Measurements from ENCODE around the gene PLXNA3.

PLXNA3 gene

GRCh38 chrX:154431341-154431740 is 26.7 kb upstream of the PLXNA3 start:
- no peak overlapping the region for H2AK5ac ChIP-seq (ENCODE audit: low read length, severe bottlenecking)
- H3K9me3 ChIP-seq (ENCODE audit: control insufficient read depth, low read length), result no peaks in the 10 kb centered on the region
- no peak overlapping the region for H4K8ac ChIP-seq (ENCODE audit: low read length)
- H3K4me3 ChIP-seq (ENCODE audit: insufficient read depth in 1 of 2, low read depth in 1 of 2, low read length in 2 of 2), result no peak overlapping the region
- no peak for DNase-seq
- peaks cover 43 to 54% of the 10 kb centered on the region in 2 experiments for H3K36me3 ChIP-seq (ENCODE audit: control insufficient read depth in 1 of 2, insufficient read depth in 2 of 2, low read depth in 1 of 2, low read length in 2 of 2)
- no peak overlapping the region for H2AFZ ChIP-seq (ENCODE audit: low read depth, low read length)
- peaks cover 0 to 3% of the 10 kb centered on the region in 2 experiments for H3K27me3 ChIP-seq (ENCODE audit: control insufficient read depth in 1 of 2, insufficient read depth in 1 of 2, low read length in 2 of 2)
- no peak overlapping the region for H3K18ac ChIP-seq (ENCODE audit: low read depth in 1 of 2, low read length in 2 of 2)
- no peak overlapping the region for H2BK5ac ChIP-seq (ENCODE audit: low read depth, low read length, poor library complexity, severe bottlenecking)
- H3K4me1 ChIP-seq (ENCODE audit: control insufficient read depth, insufficient read depth, low read depth, low read length), result peaks cover 26% of the 10 kb centered on the region
- no peak overlapping the region for H3K27ac ChIP-seq (ENCODE audit: low read length, poor library complexity, severe bottlenecking)
- WGBS, result 81% methylated on average over 3 of the region's 5 CpGs
- H2BK120ac ChIP-seq (ENCODE audit: low read depth, low read length), result no peak overlapping the region
- H4K91ac ChIP-seq (ENCODE audit: low read length), result no peak overlapping the region
- H2BK15ac ChIP-seq (ENCODE audit: low read depth, poor library complexity, severe bottlenecking), result no peak overlapping the region
- H3K23ac ChIP-seq (ENCODE audit: low read length in 2 of 2), result no peak overlapping the region
- no peak overlapping the region for H3K4ac ChIP-seq (ENCODE audit: low read depth in 1 of 2, low read length in 2 of 2)
- H2BK12ac ChIP-seq (ENCODE audit: low read length in 2 of 2), result peak overlapping the region in 1 of 2 experiments; percentile 52
- no peak overlapping the region for H3K9ac ChIP-seq (ENCODE audit: low read length)
- peaks cover 10% of the 10 kb centered on the region for H3K79me1 ChIP-seq (replicated peaks; ENCODE audit: low read length, poor library complexity, severe bottlenecking)
- H3K14ac ChIP-seq (ENCODE audit: low read length in 2 of 2), result no peak overlapping the region
- no peak overlapping the region for H3K4me2 ChIP-seq (ENCODE audit: low read length, poor library complexity, severe bottlenecking)

- no peak overlapping the region for H3K9ac ChIP-seq (ENCODE audit: low read length)
- peaks cover 43 to 55% of the 10 kb centered on the region in 2 experiments for H3K36me3 ChIP-seq (ENCODE audit: control insufficient read depth in 1 of 2, insufficient read depth in 2 of 2, low read depth in 1 of 2, low read length in 2 of 2)
- no peak overlapping the region for H2BK12ac ChIP-seq (ENCODE audit: low read length in 2 of 2)
- H2BK15ac ChIP-seq (ENCODE audit: low read depth, poor library complexity, severe bottlenecking), result no peak overlapping the region
- H3K27me3 ChIP-seq (ENCODE audit: control insufficient read depth in 1 of 2, insufficient read depth in 1 of 2, low read length in 2 of 2), result peaks cover 0 to 3% of the 10 kb centered on the region in 2 experiments
- H3K79me1 ChIP-seq (replicated peaks; ENCODE audit: low read length, poor library complexity, severe bottlenecking), result peaks cover 10% of the 10 kb centered on the region
- H2BK120ac ChIP-seq (ENCODE audit: low read depth, low read length), result no peak overlapping the region
- peaks cover 26% of the 10 kb centered on the region for H3K4me1 ChIP-seq (ENCODE audit: control insufficient read depth, insufficient read depth, low read depth, low read length)
- no peak overlapping the region for H2BK5ac ChIP-seq (ENCODE audit: low read depth, low read length, poor library complexity, severe bottlenecking)
- no peak overlapping the region for H3K18ac ChIP-seq (ENCODE audit: low read depth in 1 of 2, low read length in 2 of 2)
- no peak overlapping the region for H3K23ac ChIP-seq (ENCODE audit: low read length in 2 of 2)
- no peak overlapping the region for H3K27ac ChIP-seq (ENCODE audit: low read length, poor library complexity, severe bottlenecking)
- H3K4me2 ChIP-seq (ENCODE audit: low read length, poor library complexity, severe bottlenecking), result no peak overlapping the region
- H3K4me3 ChIP-seq (ENCODE audit: insufficient read depth in 1 of 2, low read depth in 1 of 2, low read length in 2 of 2), result no peak overlapping the region
- no peak overlapping the region for H3K14ac ChIP-seq (ENCODE audit: low read length in 2 of 2)
- H4K8ac ChIP-seq (ENCODE audit: low read length), result no peak overlapping the region
- H3K9me3 ChIP-seq (ENCODE audit: control insufficient read depth, low read length), result no peaks in the 10 kb centered on the region
- DNase-seq, result no peak
- H2AK5ac ChIP-seq (ENCODE audit: low read length, severe bottlenecking), result no peak overlapping the region
- no peak overlapping the region for H3K4ac ChIP-seq (ENCODE audit: low read depth in 1 of 2, low read length in 2 of 2)
- WGBS, result 96% methylated on average over 4 of the region's 8 CpGs
- H4K91ac ChIP-seq (ENCODE audit: low read length), result no peak overlapping the region
- H2AFZ ChIP-seq (ENCODE audit: low read depth, low read length), result no peak overlapping the region
Observed at GRCh38 chrX:154432210-154432609, 25.9 kb upstream of the PLXNA3 start.

GRCh38 chrX:154433605-154434004 is 24.5 kb upstream of the PLXNA3 start:
- WGBS, result 97% methylated on average over 7 of the region's 7 CpGs
- Histone ChIP-seq H3K4ac (ENCODE audit: low read depth in 1 of 2, low read length in 2 of 2) (no peak overlapping the region), H2BK120ac (ENCODE audit: low read depth, low read length) (no peak overlapping the region), H2BK15ac (ENCODE audit: low read depth, poor library complexity, severe bottlenecking) (no peak overlapping the region), H4K91ac (ENCODE audit: low read length) (no peak overlapping the region), H3K14ac (ENCODE audit: low read length in 2 of 2) (no peak overlapping the region), H3K4me1 (ENCODE audit: control insufficient read depth, insufficient read depth, low read depth, low read length) (peaks cover 28% of the 10 kb centered on the region), H3K36me3 (ENCODE audit: control insufficient read depth in 1 of 2, insufficient read depth in 2 of 2, low read depth in 1 of 2, low read length in 2 of 2) (peaks cover 43 to 55% of the 10 kb centered on the region in 2 experiments), H3K27me3 (ENCODE audit: control insufficient read depth in 1 of 2, insufficient read depth in 1 of 2, low read length in 2 of 2) (peaks cover 0 to 3% of the 10 kb centered on the region in 2 experiments), H4K8ac (ENCODE audit: low read length) (no peak overlapping the region), H3K9me3 (ENCODE audit: control insufficient read depth, low read length) (no peaks in the 10 kb centered on the region), H2AFZ (ENCODE audit: low read depth, low read length) (no peak overlapping the region), H3K9ac (ENCODE audit: low read length) (no peak overlapping the region), H2BK5ac (ENCODE audit: low read depth, low read length, poor library complexity, severe bottlenecking) (no peak overlapping the region), H3K23ac (ENCODE audit: low read length in 2 of 2) (no peak overlapping the region), H3K4me2 (ENCODE audit: low read length, poor library complexity, severe bottlenecking) (no peak overlapping the region), H2AK5ac (ENCODE audit: low read length, severe bottlenecking) (no peak overlapping the region), H3K4me3 (ENCODE audit: insufficient read depth in 1 of 2, low read depth in 1 of 2, low read length in 2 of 2) (no peak overlapping the region), H3K18ac (ENCODE audit: low read depth in 1 of 2, low read length in 2 of 2) (no peak overlapping the region), H2BK12ac (ENCODE audit: low read length in 2 of 2) (no peak overlapping the region), H3K27ac (ENCODE audit: low read length, poor library complexity, severe bottlenecking) (no peak overlapping the region), H3K79me1 (replicated peaks; ENCODE audit: low read length, poor library complexity, severe bottlenecking) (peaks cover 10% of the 10 kb centered on the region)
- DNase-seq, result no peak

DNA sequence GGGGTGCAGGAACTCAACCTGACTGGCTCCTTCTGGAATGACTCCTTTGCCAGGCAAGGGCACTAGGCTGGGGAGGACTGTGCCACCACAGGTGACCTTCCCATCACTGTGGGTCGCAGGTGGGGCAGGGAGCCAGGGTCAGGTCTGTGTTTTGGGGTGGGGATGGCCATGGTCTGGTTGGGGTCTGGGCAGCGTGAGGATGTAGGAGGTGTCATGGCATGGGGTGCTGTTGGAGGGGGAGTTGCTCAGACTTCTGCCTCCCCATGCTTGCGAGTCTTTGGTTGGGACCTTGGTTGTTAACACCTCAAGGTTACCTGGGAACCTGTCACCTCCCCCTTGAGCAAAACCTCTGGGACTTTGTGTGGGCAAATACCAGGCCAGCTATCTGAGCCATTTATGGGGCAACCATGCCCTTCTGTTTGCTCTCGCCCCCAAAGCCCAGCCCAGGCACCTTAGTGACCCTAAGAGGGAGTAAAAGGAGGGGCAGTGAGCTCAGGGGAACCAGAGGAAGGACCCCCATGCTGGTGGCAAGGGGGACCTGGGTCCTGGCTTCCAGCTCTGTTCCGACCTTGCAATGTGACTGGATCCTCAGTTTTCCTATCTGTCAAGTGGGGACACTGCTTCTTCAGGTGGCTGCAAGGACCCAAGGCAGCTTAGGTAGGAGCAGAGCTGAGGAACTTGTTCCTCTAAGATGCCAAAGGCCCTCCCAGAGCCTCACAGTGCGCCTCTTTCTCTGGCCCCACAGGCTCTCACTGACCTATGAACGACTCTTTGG is 23.5 kb upstream of the PLXNA3 start:
- Histone ChIP-seq H3K4ac (ENCODE audit: low read depth in 1 of 2, low read length in 2 of 2) (no peak overlapping the region), H4K91ac (ENCODE audit: low read length) (no peak overlapping the region), H3K4me1 (ENCODE audit: control insufficient read depth, insufficient read depth, low read depth, low read length) (peaks cover 30% of the 10 kb centered on the region), H3K23ac (ENCODE audit: low read length in 2 of 2) (no peak overlapping the region), H2BK5ac (ENCODE audit: low read depth, low read length, poor library complexity, severe bottlenecking) (no peak overlapping the region), H3K27me3 (ENCODE audit: control insufficient read depth in 1 of 2, insufficient read depth in 1 of 2, low read length in 2 of 2) (peaks cover 0 to 3% of the 10 kb centered on the region in 2 experiments), H3K27ac (ENCODE audit: low read length, poor library complexity, severe bottlenecking) (no peak overlapping the region), H3K14ac (ENCODE audit: low read length in 2 of 2) (no peak overlapping the region), H2BK12ac (ENCODE audit: low read length in 2 of 2) (no peak overlapping the region), H2BK15ac (ENCODE audit: low read depth, poor library complexity, severe bottlenecking) (no peak overlapping the region), H2BK120ac (ENCODE audit: low read depth, low read length) (no peak overlapping the region), H3K79me1 (replicated peaks; ENCODE audit: low read length, poor library complexity, severe bottlenecking) (peaks cover 10% of the 10 kb centered on the region), H3K9ac (ENCODE audit: low read length) (no peak overlapping the region), H3K18ac (ENCODE audit: low read depth in 1 of 2, low read length in 2 of 2) (no peak overlapping the region), H2AFZ (ENCODE audit: low read depth, low read length) (no peak overlapping the region), H2AK5ac (ENCODE audit: low read length, severe bottlenecking) (no peak overlapping the region), H3K9me3 (ENCODE audit: control insufficient read depth, low read length) (no peaks in the 10 kb centered on the region), H3K36me3 (ENCODE audit: control insufficient read depth in 1 of 2, insufficient read depth in 2 of 2, low read depth in 1 of 2, low read length in 2 of 2) (peaks cover 43 to 64% of the 10 kb centered on the region in 2 experiments), H4K8ac (ENCODE audit: low read length) (no peak overlapping the region), H3K4me2 (ENCODE audit: low read length, poor library complexity, severe bottlenecking) (no peak overlapping the region), H3K4me3 (ENCODE audit: insufficient read depth in 1 of 2, low read depth in 1 of 2, low read length in 2 of 2) (no peak overlapping the region)
- no peak for DNase-seq
- WGBS, result 100% methylated on average over 3 of the region's 7 CpGs

Measured in mesenchymal stem cell (in vitro differentiated cells and primary cell).